Rectal smooth muscle tissue (tissue), 1 donor: ENCODE measurements around the gene HPD.

Experiments
- H3K27ac ChIP-seq: one replicate; pipeline ENCODE4 v1.7.0; 2013; ENCODE audit warnings: low read depth, low read length, inconsistent platforms
- H3K27me3 ChIP-seq: one replicate; pipeline ENCODE4 v1.7.0; 2013; ENCODE audit warnings: low read length; ENCODE audit not compliant: control insufficient read depth, insufficient read depth
- H3K36me3 ChIP-seq: one replicate; pipeline ENCODE4 v1.7.0; 2013; ENCODE audit warnings: low read length; ENCODE audit not compliant: control insufficient read depth, insufficient read depth
- H3K4me1 ChIP-seq: one replicate; pipeline ENCODE4 v1.7.0; 2013; ENCODE audit warnings: low read length; ENCODE audit not compliant: control insufficient read depth, insufficient read depth
- H3K4me3 ChIP-seq: one replicate; pipeline ENCODE4 v1.7.0; 2013; ENCODE audit warnings: low read length
- H3K9ac ChIP-seq: one replicate; pipeline ENCODE4 v1.7.0; 2013; ENCODE audit warnings: low read length

HPD gene

DNA sequence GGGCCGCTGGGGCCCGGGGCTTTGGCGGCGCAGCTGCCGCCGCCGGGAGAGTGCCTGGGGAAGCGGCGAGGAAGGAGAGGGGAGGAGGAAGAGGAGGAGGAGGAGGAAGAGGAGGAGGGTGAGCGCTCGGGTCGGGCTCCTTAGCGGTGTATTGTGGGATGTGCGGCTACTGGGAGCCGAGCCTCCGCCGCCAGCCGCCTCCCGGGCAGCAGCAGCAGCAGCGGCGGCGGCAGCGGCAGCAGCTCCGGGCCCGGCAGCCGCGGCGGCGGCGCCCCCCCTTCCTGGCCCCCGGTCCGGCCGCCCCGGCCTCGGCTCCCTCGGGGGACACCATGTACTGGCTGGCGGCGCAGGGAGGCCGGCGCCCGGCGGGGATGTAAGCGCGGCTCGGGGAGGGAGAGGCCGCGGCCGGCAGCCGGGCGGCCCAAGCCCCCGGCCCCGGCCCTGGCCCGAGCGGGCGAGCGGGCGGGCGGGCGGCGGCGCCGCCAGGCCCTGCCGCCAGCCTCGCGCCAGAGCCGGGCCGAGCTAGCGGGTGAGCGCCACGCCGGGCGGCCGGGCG, 54.7 kb downstream of the HPD start, which contains the start of gene SETD1B:
TSS of gene SETD1B (plus strand) at position 149 of the 556 bp plus-strand sequence. CDS start 729 bp downstream, outside the sequence.
- peaks cover 7% of the 10 kb centered on the region for H3K36me3 ChIP-seq
- no peaks in the 10 kb centered on the region for H3K27me3 ChIP-seq
- peak within 1 kb of the TSS; percentile 98 for H3K27ac ChIP-seq
- peak within 1 kb of the TSS; percentile 92 for H3K4me3 ChIP-seq
- peaks cover 20% of the 10 kb centered on the region for H3K4me1 ChIP-seq
- H3K9ac ChIP-seq = peak within 1 kb of the TSS; percentile 59

DNA sequence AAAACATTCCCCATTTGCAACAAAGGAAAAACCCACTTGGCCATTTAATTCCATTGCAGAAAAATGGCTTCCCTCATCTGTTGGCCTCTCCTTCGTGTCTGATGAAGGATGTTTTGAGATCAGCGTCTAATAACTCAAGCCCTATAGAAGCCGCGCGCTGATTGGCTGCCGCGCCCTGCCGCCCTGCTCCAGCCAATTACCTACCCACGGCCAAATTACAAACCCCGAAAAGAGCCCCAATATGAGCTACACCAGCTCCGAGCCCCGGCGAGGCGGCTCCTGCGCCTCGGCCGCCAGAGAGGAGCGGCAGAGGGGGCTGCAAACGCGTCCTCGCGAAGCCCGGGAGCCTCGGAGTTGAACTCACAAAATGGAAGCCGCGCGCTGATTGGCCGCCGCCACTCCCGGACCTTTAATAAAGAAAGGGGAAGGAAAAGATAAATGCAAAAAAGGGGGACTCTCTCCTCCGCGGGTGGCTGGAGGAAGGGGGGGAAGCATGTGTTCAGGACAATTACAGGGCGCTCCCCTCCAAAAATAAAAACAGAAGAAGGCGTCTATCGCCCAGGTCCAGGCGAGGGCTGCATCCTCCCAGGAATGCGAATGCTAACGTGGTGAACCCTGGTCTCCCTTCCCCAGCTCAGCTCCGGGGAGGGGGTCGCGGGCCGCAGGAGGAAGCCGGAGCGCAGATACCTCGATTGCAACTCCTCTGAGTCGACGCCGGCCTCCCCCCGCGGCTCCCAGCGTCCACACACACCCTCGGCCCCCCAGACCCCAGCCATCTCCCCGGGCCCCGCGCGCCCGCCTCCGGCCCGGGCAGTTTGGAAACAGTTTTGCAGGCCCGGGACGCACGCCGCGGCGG, 55.6 kb downstream of the HPD start:
- H3K4me3 ChIP-seq = peak overlapping the region; percentile 92
- H3K27me3 ChIP-seq = no peaks in the 10 kb centered on the region
- H3K27ac ChIP-seq = peak overlapping the region; percentile 98
- H3K4me1 ChIP-seq = peaks cover 28% of the 10 kb centered on the region
- H3K9ac ChIP-seq = peak overlapping the region; percentile 59
- H3K36me3 ChIP-seq = peaks cover under 1% of the 10 kb centered on the region

DNA sequence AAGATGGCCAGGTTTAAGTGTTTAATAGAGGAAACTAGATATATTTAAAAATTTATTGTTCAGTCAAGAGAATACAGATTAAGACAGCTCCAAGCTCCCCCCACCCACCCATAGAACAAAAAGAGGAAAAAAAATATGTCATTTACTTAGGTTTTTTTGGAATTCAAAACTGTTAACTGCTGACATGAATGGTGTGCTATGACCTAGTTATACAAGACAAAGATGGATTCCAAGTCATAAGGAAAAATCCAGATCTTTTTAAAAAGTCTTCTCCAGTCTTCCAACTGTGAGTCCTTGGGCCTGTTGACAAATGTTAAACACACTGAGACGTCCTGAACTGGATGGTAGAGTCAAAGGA, 56.2 kb downstream of the HPD start:
- Histone ChIP-seq H3K36me3 (no peaks in the 10 kb centered on the region), H3K4me1 (peaks cover 34% of the 10 kb centered on the region), H3K27ac (peak overlapping the region; percentile 98), H3K9ac (peak overlapping the region; percentile 32), H3K27me3 (no peaks in the 10 kb centered on the region), H3K4me3 (peak overlapping the region; percentile 92)

DNA sequence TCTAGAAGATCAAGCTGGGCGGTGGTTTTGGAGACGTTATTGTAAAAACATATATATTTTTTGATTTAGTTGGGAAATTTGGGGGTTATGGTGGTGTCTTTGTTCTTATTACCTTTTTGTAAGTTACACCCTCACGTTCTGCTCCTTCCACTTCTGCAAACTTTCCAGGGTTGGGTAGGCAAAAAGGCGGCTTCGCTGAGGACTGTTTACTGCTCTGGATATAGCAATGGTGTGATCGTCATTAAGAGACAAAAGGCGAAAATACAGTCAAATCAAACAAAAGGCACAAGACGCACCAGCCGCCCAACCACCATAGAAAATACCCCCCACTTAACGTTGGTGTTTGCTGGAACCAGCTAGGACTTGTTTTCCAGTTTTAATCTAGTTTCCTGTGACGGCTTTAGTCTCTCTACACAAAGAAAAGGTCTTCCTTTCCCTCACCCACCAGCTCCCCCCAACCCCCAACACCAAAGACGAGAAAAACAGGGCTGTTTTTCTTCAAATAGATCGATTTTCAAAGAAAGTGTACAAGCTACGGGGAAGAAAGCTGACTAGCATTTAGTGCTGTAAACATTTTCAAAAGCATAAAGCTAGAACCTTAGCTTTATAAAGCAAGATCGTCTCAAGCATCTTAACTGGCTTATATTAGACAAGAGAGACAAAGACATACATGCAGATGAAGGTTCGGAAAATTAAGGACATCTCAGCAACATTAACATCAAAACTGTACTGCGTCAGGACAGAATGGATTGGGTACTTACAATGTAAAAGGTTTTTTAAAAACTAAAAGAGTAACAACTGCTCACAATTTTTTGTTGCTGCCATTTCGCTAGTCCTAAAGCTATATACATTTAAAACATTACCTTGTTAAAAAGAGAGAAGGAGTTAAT, 56.8 kb downstream of the HPD start:
- Histone ChIP-seq H3K4me1 (peaks cover 35% of the 10 kb centered on the region), H3K4me3 (peak overlapping the region; percentile 92), H3K9ac (peak overlapping the region; percentile 97), H3K27me3 (no peaks in the 10 kb centered on the region), H3K36me3 (no peaks in the 10 kb centered on the region), H3K27ac (peak overlapping the region; percentile 98)

DNA sequence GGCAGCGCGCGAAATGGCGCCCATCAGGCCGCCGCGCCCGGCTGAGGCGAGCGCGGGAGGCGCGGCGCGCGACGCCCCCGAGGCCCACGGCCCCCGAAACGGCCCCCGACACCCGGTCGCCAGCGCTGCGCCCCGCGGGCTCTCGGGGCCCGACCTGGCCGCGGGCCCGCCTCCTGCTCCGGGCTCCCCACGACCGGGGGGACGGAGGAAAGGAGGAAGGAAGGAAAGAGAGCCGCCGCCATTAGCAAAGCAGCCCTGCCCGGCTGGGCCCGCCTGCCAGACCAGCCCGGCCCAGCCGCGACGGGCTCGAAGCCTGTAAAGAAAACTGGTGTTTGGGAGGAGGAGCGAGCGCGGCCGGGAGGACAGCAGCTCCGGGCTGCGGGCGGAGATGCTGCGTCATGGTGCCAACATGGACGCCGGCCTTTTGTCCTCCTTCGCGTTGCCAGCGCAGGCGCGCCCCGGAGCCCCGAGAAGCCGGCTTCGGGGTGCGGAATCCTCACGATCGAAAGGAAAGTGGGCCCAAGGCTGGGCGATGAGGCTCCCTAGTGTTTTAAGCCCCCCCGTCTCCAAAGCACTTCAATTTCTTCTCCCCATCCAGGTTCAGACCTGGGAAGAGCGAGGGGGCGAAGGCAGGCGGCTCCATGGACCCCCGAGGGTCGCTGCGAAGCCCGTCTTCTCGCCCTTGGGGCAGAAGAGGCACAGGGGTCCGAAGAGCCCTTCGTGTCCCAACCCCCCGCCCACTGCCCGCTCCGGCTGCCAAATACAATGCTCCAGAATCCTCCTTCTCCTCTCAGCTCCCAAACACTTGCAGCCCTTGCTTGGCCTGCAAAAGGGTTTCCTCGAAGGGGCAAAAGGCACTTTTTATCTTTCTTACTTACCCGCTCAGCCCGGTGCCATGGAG, 57.7 kb downstream of the HPD start:
- H3K27me3 ChIP-seq = no peaks in the 10 kb centered on the region
- no peaks in the 10 kb centered on the region for H3K36me3 ChIP-seq
- peak overlapping the region; percentile 92 for H3K4me3 ChIP-seq
- H3K9ac ChIP-seq = peak overlapping the region; percentile 97
- H3K4me1 ChIP-seq = peaks cover 34% of the 10 kb centered on the region
- H3K27ac ChIP-seq = peak overlapping the region; percentile 98

DNA sequence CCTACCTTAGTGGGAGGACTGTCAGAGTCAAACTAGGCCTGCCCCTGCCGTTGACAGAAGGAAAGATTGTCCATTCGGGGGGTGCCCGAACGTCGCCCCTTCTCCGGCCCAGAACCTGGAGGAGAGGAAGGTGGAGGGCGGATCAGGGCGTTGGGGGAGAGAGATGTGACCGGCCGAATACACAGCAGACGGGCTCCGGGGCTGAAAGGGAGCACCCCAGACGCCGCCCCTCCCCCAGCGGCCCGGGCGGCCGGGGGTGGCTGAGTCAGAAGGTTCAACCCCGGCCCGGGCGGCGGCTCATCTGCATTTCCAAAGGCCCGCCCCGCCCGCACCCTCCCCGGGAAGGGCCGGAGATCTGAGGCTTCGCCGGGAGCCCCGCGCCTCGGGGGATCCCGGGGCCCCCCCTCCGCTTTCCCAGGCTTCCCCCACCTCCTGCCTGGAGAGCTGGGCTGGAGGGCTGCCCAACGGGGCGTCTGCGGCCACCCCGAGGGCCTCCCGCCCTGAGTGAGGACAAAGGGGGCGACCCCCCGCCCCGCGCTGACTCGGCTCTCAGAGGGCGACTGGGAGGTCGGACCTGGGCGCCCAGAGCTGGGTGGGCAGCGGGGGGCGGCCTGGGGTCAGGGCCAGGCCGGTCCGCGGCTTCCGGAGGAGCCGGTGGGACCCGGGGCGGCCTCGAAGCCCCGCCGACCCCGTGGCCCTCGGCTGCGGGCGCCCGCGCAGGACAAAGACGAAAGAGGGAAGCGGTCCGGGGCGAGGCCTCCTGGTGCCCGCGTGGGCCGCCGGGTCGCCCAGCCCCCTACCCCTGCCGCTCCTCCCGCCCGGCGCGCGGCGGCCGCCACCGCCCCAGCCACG, 58.6 kb downstream of the HPD start:
- peak overlapping the region; percentile 98 for H3K27ac ChIP-seq
- no peaks in the 10 kb centered on the region for H3K27me3 ChIP-seq
- peaks cover 3% of the 10 kb centered on the region for H3K36me3 ChIP-seq
- H3K4me1 ChIP-seq = peaks cover 39% of the 10 kb centered on the region
- peak overlapping the region; percentile 92 for H3K4me3 ChIP-seq
- H3K9ac ChIP-seq = peak overlapping the region; percentile 97

DNA sequence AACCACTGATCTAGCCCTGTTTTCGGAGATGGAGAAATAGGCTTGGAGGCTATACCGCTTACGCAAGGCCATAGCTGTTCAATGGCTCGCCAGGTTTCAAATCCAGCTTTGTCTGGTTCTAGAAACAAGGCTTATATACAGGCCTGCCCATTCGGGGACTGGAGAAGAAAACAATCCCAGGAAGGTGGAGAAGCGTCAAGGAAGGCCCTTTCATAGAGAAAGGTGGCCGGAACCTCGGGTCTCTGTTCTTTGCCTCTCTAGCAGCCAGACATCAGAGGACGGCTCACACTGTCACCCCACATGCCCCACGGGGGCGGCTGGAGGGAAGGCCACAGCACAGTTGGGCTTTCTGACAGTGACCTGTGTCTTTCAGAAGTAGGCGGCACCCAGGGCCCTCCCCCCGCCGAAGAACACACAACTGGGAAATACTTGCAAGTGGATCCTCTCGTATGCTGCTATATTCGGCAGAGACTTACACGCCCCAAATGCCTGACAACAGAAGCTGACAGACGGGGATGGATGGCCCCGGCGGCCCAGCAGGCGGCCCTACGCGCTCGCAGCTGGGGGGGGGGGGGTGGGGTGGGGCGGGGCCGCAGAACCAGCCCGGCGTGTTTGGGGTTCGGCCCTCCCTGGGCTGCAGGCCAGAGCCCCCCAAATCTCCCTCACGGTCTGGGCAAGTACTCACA, 59.4 kb downstream of the HPD start:
- Histone ChIP-seq H3K4me1 (peaks cover 45% of the 10 kb centered on the region), H3K27ac (peak overlapping the region; percentile 98), H3K4me3 (peak overlapping the region; percentile 92), H3K9ac (peak overlapping the region; percentile 45), H3K36me3 (peaks cover 3% of the 10 kb centered on the region), H3K27me3 (no peaks in the 10 kb centered on the region)

DNA sequence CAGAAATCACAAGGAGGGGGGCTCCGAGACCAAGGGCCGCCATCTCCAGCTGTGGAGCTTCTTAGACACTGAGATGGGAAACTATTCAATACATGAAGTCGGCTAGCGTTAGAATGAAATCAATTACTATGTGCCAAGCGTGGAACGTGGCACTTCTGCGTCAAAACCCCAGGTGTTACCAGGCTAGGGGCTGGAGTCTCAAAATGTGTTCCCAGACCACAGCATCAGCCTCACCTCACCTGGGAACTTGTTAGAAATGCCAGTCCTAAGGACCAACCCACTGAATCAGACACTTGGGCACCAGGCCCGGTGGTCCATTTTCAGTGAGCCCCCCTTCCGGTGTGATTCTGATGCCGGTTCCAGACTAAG, 59.9 kb downstream of the HPD start:
- no peaks in the 10 kb centered on the region for H3K27me3 ChIP-seq
- peaks cover 3% of the 10 kb centered on the region for H3K36me3 ChIP-seq
- peak overlapping the region; percentile 98 for H3K27ac ChIP-seq
- peak overlapping the region; percentile 0 for H3K9ac ChIP-seq
- H3K4me3 ChIP-seq = peak overlapping the region; percentile 92
- H3K4me1 ChIP-seq = peaks cover 45% of the 10 kb centered on the region

DNA sequence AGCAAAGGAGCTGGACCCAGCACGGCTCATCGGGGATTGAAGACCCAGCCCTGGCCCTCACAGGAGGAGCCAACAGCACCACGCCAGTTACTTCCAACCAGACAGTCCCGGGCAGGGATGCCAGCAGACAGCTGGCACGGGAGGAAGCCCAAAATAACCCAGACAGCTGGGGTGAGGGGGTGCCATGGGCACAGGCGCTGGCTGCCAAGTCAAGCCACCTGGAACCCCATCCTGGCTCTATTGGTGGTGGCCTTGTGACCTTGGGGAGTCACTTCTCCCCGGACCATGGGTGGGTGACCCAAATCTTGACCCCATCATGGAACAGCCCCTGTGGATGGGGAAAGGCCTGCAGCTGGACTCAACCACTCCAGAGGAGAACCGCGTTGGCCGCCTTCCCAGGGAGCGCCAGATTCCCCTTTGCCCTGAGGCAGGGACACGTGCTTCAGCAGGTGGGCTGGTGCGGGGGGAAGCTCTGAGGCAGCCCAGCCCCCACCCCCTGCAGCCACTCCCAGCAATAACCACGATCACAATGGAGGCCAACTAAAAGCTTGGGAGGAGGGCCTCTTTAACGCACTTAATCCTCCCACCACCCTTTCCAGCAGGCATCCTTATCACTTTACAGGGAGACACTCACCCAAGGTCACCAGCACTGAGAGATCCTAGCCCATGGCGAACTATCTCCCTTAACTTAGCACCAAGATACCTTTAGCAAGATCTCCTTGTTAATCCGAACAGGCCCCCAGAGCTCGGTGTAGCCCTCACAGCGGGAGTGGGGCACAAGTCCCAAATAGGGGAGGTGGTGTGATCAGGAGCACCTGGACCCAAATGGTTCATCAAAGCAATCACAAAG, 60.5 kb downstream of the HPD start:
- H3K36me3 ChIP-seq = peaks cover 3% of the 10 kb centered on the region
- H3K9ac ChIP-seq = peak overlapping the region; percentile 0
- H3K27me3 ChIP-seq = no peaks in the 10 kb centered on the region
- H3K27ac ChIP-seq = peak overlapping the region; percentile 98
- H3K4me1 ChIP-seq = peaks cover 45% of the 10 kb centered on the region
- peak overlapping the region; percentile 92 for H3K4me3 ChIP-seq
